HepG2 (cell line): ENCODE data around the gene PSMC4. TPM values are rescaled to one million over a fixed set of nuclear protein-coding genes. Genes with fewer than 3 reads are reported as not detected.

Experiments
- ATF7-NPFF ChIP-seq: sonication (generic); formaldehyde crosslinking; IDR thresholded peaks from 2 replicates; pipeline ENCODE4 v1.8.1; 2023; ENCODE audit warnings: mild to moderate bottlenecking, low read depth, missing genetic modification reagents, moderate library complexity
- CEBPG ChIP-seq: IDR thresholded peaks from 2 replicates; pipeline ENCODE4 v1.6.1; 2016
- ETV5 ChIP-seq: IDR thresholded peaks from 2 replicates; pipeline ENCODE4 v1.6.1; 2018; ENCODE audit warnings: missing biosample characterization, missing genetic modification reagents, inconsistent platforms, borderline replicate concordance
- GABPA ChIP-seq, 2 experiments: IDR thresholded peaks; 2 replicates each; pipeline ENCODE4 v1.6.1; 2011 to 2016; ENCODE audit warnings: low read depth in 2 of 2, low read length in 1 of 2, missing biosample characterization in 1 of 2, missing genetic modification characterization in 1 of 2
- MED1 ChIP-seq: sonication (generic); formaldehyde crosslinking; IDR thresholded peaks from 2 replicates; pipeline ENCODE4 v1.4.0; 2020; ENCODE audit warnings: missing genetic modification reagents
- RFX5 ChIP-seq: IDR thresholded peaks from 2 replicates; pipeline ENCODE4 v1.6.1; 2011; ENCODE audit warnings: low read depth, low read length, improper control_type of control experiment
- ZFP41 ChIP-seq: sonication (generic); formaldehyde crosslinking; IDR thresholded peaks from 2 replicates; pipeline ENCODE4 v1.4.0; 2020; ENCODE audit warnings: mild to moderate bottlenecking, missing genetic modification reagents, borderline replicate concordance
- ZNF333 ChIP-seq: sonication (generic); formaldehyde crosslinking; IDR thresholded peaks from 2 replicates; pipeline ENCODE4 v1.4.0; 2020; ENCODE audit warnings: mild to moderate bottlenecking, missing genetic modification reagents, borderline replicate concordance
- ZNF841 ChIP-seq: sonication (generic); formaldehyde crosslinking; IDR thresholded peaks from 2 replicates; pipeline ENCODE4 v1.8.1; 2023; ENCODE audit warnings: missing genetic modification reagents, borderline replicate concordance
- polyA plus RNA-seq, 8 experiments: library from polyadenylated mRNA; depleted of rRNA in 3 of 8; stranded (reverse) in 7 of 8; unstranded in 1 of 8; fragments of >200 nt; fragmentation: Illumina TruSeq in 4 of 8; extraction: Trizol in 4 of 8; gene quantifications; 2 replicates each; pipeline versions ENCODE4 v1.2.1 to v1.2.3, GENCODE V29; 2011 to 2016; ENCODE audit warnings: low read depth in 4 of 8, missing spikeins in 1 of 8, mixed read lengths in 1 of 8; ENCODE audit not compliant: insufficient read depth in 1 of 8
- total RNA-seq, 5 experiments: library from RNA; depleted of rRNA; stranded (reverse); fragments of >200 nt; fragmentation: Illumina TruSeq; extraction: Trizol; gene quantifications; 2 replicates each; pipeline ENCODE4 v1.2.3, GENCODE V29; 2016; ENCODE audit warnings: low read depth in 1 of 5
- TF ChIP-seq, protein P1 (sequence below): sonication (generic); formaldehyde crosslinking; IDR thresholded peaks from 2 replicates; pipeline ENCODE4 v1.4.0; 2020; ENCODE audit warnings: missing genetic modification reagents
- TF ChIP-seq, protein P2 (sequence below): sonication (generic); formaldehyde crosslinking; IDR thresholded peaks from 2 replicates; pipeline ENCODE4 v1.9.0; 2021; ENCODE audit warnings: missing genetic modification reagents, borderline replicate concordance
- TF ChIP-seq, protein P3 (sequence below): sonication (generic); formaldehyde crosslinking; IDR thresholded peaks from 2 replicates; pipeline ENCODE4 v1.8.1; 2023; ENCODE audit warnings: mild to moderate bottlenecking, inconsistent platforms, moderate library complexity, missing genetic modification reagents, borderline replicate concordance

PSMC4 gene
- total and polyA plus RNA-seq, 2 of the 13 experiments (the other 11 are each of a cell fraction or from before 2014, with no cell fraction given): 49.9 to 160 TPM

DNA sequence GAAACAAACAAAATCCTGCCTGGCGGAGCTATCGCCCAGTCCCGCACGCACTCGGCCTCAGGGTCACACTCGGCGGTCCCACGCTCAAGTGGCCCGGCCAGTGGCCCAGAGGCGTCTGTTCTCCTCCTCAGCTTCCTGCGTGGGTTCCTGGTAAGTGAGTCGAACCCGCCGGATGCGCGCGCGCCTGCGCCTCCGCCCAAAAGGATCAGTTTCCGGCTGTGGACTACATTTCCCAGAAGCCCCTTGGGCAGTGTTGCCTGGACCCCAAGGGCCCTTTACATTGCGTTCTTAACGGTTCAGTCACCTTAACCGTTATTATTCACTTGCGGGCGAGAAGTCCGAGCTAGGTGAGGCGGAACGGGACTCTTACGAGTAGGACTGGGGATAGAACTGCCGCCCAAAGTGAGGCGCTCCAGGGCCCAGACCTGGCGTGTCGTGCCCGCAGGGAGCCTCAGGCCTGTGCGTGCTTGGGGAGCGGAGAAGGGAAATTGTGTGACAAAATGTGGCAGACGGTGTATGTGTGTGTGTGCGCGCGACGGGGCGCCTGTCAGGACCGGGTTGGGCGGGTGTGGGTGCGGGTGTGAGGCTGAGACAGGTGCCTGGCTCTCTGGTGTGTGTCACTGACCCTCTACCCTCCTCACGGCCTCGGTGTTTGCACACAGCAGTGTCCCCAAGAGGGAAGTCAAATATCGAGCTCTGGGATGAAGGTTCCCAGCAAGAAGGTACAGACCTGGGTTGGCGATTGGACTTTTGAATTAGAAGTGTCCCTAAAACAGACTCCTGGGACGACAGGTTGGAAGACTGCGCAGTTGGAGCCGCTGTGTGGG lies 26.1 kb downstream of the PSMC4 start, which contains the start of gene ZNF546 (continued):
- TF ChIP-seq, protein P1, sequence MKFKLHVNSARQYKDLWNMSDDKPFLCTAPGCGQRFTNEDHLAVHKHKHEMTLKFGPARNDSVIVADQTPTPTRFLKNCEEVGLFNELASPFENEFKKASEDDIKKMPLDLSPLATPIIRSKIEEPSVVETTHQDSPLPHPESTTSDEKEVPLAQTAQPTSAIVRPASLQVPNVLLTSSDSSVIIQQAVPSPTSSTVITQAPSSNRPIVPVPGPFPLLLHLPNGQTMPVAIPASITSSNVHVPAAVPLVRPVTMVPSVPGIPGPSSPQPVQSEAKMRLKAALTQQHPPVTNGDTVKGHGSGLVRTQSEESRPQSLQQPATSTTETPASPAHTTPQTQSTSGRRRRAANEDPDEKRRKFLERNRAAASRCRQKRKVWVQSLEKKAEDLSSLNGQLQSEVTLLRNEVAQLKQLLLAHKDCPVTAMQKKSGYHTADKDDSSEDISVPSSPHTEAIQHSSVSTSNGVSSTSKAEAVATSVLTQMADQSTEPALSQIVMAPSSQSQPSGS (CRISPR knock-in tag): no peak
- TF ChIP-seq GABPA (IDR thresholded peaks at IDR 0.05; ENCODE audit: low read depth, low read length) (peak; percentile 69), GABPA (CRISPR knock-in tag; IDR thresholded peaks at IDR 0.05; ENCODE audit: low read depth) (peak; percentile 90), CEBPG (0 out of 2 replicates have a peak, but pooled peaks have one; percentile 10), MED1 (CRISPR knock-in tag) (peak; percentile 56; the same call in 1 of the 2 replicates), RFX5 (no peak), ZNF841 (CRISPR knock-in tag) (peak; percentile 67; the same call in 1 of the 2 replicates), ZFP41 (CRISPR knock-in tag) (no peak), ZNF333 (no peak), ATF7-NPFF (CRISPR knock-in tag) (peak; percentile 64; the same call in 1 of the 2 replicates), ETV5 (CRISPR knock-in tag) (peak; percentile 81; the same call in 1 of the 2 replicates)
- TF ChIP-seq, protein P2, sequence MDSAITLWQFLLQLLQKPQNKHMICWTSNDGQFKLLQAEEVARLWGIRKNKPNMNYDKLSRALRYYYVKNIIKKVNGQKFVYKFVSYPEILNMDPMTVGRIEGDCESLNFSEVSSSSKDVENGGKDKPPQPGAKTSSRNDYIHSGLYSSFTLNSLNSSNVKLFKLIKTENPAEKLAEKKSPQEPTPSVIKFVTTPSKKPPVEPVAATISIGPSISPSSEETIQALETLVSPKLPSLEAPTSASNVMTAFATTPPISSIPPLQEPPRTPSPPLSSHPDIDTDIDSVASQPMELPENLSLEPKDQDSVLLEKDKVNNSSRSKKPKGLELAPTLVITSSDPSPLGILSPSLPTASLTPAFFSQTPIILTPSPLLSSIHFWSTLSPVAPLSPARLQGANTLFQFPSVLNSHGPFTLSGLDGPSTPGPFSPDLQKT: no peak
- TF ChIP-seq, protein P3, sequence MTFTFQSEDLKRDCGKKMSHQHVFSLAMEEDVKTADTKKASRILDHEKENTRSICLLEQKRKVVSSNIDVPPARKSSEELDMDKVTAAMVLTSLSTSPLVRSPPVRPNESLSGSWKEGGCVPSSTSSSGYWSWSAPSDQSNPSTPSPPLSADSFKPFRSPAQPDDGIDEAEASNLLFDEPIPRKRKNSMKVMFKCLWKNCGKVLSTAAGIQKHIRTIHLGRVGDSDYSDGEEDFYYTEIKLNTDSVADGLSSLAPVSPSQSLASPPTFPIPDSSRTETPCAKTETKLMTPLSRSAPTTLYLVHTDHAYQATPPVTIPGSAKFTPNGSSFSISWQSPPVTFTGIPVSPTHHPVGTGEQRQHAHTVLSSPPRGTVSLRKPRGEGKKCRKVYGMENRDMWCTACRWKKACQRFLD (CRISPR knock-in tag): no peak; the same call in 1 of the 2 replicates
